ENCODE results near the gene PHF2. TPM values are rescaled to one million over a fixed set of nuclear protein-coding genes. Genes with fewer than 3 reads are reported as not detected.

Gene PHF2
- polyA plus RNA-seq, 1 experiment = 8.8 TPM

DNA sequence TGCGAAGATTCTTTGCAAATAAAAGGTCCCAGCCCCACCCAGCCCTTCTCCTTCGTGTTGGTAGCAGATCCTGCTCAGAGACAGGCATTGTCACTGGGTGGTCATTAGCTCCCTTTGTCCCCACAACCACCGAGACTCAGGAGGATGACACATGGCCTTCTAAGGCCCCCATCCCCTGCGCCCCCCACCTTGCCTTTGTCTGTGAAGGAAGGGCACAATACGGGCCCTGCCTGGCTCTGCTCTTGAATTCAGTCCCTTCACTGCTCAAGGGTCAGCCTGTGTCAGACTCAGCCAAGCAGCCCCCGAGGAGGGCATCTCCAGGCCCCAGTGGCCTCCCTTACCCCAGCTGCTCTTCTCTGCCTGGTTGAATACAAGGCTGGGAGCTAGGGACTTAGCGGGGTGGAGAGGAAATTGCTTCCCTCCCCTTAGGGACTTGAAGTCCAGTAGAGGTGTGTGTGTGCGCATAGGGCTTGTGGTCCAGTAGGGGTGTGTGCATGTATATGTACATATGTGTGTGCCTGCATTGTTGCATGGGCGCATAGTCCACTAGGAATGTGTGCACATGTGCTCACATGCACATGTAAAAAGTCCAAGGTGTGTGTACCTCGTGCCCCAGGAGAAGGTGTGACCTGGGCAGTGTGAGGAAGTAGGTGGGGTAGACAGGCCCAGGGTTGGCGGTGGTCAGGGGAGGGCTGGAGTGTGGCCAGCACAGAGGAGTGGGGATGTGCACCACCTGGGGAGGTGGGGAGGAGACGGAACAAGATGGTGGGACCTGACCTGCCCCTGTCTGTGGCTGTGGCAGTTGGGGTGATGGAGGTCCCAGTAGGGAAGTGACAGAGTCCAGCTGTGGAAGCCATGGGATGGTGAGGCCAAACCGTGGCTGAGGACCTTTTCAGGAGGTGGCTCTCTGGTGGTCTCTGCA, 59.1 kb downstream of the PHF2 start:
- POLR2A ChIA-PET = no interaction called here
- TF ChIP-seq, protein P1, sequence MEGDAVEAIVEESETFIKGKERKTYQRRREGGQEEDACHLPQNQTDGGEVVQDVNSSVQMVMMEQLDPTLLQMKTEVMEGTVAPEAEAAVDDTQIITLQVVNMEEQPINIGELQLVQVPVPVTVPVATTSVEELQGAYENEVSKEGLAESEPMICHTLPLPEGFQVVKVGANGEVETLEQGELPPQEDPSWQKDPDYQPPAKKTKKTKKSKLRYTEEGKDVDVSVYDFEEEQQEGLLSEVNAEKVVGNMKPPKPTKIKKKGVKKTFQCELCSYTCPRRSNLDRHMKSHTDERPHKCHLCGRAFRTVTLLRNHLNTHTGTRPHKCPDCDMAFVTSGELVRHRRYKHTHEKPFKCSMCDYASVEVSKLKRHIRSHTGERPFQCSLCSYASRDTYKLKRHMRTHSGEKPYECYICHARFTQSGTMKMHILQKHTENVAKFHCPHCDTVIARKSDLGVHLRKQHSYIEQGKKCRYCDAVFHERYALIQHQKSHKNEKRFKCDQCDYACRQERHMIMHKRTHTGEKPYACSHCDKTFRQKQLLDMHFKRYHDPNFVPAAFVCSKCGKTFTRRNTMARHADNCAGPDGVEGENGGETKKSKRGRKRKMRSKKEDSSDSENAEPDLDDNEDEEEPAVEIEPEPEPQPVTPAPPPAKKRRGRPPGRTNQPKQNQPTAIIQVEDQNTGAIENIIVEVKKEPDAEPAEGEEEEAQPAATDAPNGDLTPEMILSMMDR (IDR thresholded peaks at IDR 0.05; ENCODE audit: low read depth, low read length) = no peak
- H3K4me3 ChIP-seq (ENCODE audit: low read depth, low read length) = no peak overlapping the region
- H3K9me3 ChIP-seq (ENCODE audit: control insufficient read depth, insufficient read depth, low read length) = peaks cover 5% of the 10 kb centered on the region
- H3K27me3 ChIP-seq (ENCODE audit: control insufficient read depth, insufficient read depth, low read length) = no peaks in the 10 kb centered on the region
- DNase-seq (ENCODE audit: low read depth, low spot score) = no peak
- no peak overlapping the region for H3K27ac ChIP-seq (ENCODE audit: low read depth, low read length)
- CTCF ChIA-PET = no interaction called here

DNA sequence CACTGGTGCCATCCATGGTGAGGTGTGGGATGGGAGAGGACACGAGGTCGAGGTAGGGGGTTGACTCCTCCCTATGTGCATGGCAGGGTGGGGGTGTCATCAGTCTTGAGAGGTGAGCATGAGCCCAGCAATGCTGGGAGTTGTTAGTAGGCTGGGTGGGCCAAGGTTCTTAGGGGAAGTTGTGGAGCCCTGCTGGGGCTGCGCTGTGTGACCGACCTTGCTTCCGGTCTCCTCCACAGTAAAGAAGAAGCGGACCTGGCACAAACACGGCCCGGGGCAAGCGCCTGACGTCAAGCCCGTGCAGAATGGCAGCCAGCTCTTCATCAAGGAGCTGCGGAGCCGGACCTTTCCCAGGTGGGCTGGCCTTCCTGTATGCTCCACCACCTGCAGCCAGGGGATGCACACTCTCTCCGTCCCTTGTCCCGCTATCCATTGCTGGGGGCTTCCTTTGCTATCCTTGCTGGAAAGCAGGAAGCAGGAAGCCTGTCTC, 59.8 kb downstream of the PHF2 start:
- H3K4me3 ChIP-seq (ENCODE audit: low read depth, low read length) = no peak overlapping the region
- DNase-seq (ENCODE audit: low read depth, low spot score) = no peak
- H3K27ac ChIP-seq (ENCODE audit: low read depth, low read length) = no peak overlapping the region
- ChIA-PET POLR2A (no interaction called here), CTCF (no interaction called here)
- TF ChIP-seq, protein P1 (IDR thresholded peaks at IDR 0.05; ENCODE audit: low read depth, low read length) = no peak
- no peaks in the 10 kb centered on the region for H3K27me3 ChIP-seq (ENCODE audit: control insufficient read depth, insufficient read depth, low read length)
- H3K9me3 ChIP-seq (ENCODE audit: control insufficient read depth, insufficient read depth, low read length) = peaks cover 5% of the 10 kb centered on the region

DNA sequence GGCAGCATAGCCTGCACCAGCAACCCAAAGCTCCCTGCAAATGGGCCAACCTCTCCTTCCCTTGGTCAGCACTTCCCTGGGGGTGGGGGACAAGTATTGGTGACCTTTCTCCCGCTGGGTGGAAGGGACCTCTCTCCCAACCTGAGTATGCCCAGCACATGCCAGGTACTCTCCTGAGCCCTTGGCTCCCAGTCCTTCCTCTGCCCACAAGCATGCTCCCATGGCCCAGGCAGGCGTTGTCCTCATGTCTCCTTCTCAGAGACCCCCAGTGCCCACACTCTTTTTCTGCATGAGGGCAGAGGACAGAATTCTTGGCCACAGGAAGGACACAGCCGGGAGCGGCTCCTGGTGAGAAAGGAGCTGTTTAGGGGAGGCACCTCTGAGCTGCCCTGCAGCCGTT, 60.3 kb downstream of the PHF2 start:
- ChIA-PET CTCF (no interaction called here), POLR2A (no interaction called here)
- Histone ChIP-seq H3K27me3 (ENCODE audit: control insufficient read depth, insufficient read depth, low read length) (no peaks in the 10 kb centered on the region), H3K4me3 (ENCODE audit: low read depth, low read length) (no peak overlapping the region), H3K9me3 (ENCODE audit: control insufficient read depth, insufficient read depth, low read length) (peaks cover 5% of the 10 kb centered on the region), H3K27ac (ENCODE audit: low read depth, low read length) (no peak overlapping the region)
- TF ChIP-seq, protein P1 (IDR thresholded peaks at IDR 0.05; ENCODE audit: low read depth, low read length) = no peak
- no peak for DNase-seq (ENCODE audit: low read depth, low spot score)

DNA sequence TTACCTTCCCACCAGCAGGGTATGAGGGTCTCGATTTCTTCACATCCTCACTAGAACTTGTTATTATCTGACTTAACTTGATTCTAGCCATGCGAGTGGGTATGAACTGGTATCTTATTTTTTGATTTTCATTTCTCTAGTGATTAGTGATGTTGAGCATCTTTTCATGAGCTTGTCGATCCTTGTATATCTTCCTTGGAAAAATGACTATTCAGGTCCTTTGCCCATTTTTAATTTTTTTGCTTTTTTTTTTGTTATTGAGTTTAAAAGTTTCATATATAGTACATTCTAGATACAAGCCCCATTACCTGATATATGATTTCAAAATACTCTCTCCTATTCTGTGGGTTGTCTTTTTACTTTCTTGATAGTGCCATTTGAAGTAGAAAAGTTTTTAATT, 61.5 kb downstream of the PHF2 start:
- Histone ChIP-seq H3K27ac (ENCODE audit: low read depth, low read length) (no peak overlapping the region), H3K9me3 (ENCODE audit: control insufficient read depth, insufficient read depth, low read length) (peaks cover 5% of the 10 kb centered on the region), H3K27me3 (ENCODE audit: control insufficient read depth, insufficient read depth, low read length) (no peaks in the 10 kb centered on the region), H3K4me3 (ENCODE audit: low read depth, low read length) (no peak overlapping the region)
- TF ChIP-seq, protein P1 (IDR thresholded peaks at IDR 0.05; ENCODE audit: low read depth, low read length) = no peak
- DNase-seq (ENCODE audit: low read depth, low spot score) = no peak
- ChIA-PET POLR2A (no interaction called here), CTCF (interaction anchor here (0.7 kb wide), 1 partner anchor 375 kb away, joined by 3 read pairs; no protein-coding TSS in a partner anchor)

GRCh38 chr9:93640027-93640426, 63.6 kb downstream of the PHF2 start:
- peaks cover 5% of the 10 kb centered on the region for H3K9me3 ChIP-seq (ENCODE audit: control insufficient read depth, insufficient read depth, low read length)
- TF ChIP-seq, protein P1 (IDR thresholded peaks at IDR 0.05; ENCODE audit: low read depth, low read length) = no peak
- no peak overlapping the region for H3K4me3 ChIP-seq (ENCODE audit: low read depth, low read length)
- POLR2A ChIA-PET = no interaction called here
- no peaks in the 10 kb centered on the region for H3K27me3 ChIP-seq (ENCODE audit: control insufficient read depth, insufficient read depth, low read length)
- CTCF ChIA-PET = no interaction called here
- DNase-seq (ENCODE audit: low read depth, low spot score) = no peak
- H3K27ac ChIP-seq (ENCODE audit: low read depth, low read length) = no peak overlapping the region

All from AG04450 (cell line).